Tibial artery (tissue), 4 donors: ENCODE measurements around the gene TSHZ2.

Experiments
- DNase-seq, 2 donors: peaks; one replicate each; pipeline ENCODE4 v3.0.0-alpha.2; 2019
- H3K27ac ChIP-seq, 2 donors: fragments of 200-600 bp; sonication (generic) in 1 of 2; 1 replicate in 1 of 2; 2 replicates in 1 of 2; pipeline ENCODE4 v1.5.1; 2018 to 2019; ENCODE audit warnings: mild to moderate bottlenecking in 1 of 2
- H3K27me3 ChIP-seq, 2 donors: fragments of 200-600 bp; sonication (generic) in 1 of 2; one replicate each; pipeline versions ENCODE4 v1.5.1 to v1.6.0; 2016 to 2019
- H3K36me3 ChIP-seq, 3 donors: fragments of 200-600 bp; sonication (generic) in 2 of 3; one replicate each; pipeline ENCODE4 v1.5.1; 2016 to 2019; ENCODE audit warnings: mild to moderate bottlenecking in 2 of 3
- H3K4me1 ChIP-seq, 4 donors: fragments of 200-600 bp; sonication (generic) in 2 of 4; 1 replicate in 3 of 4; 2 replicates in 1 of 4; pipeline ENCODE4 v1.5.1; 2016 to 2019
- H3K4me3 ChIP-seq, 2 donors: fragments of 200-600 bp; sonication (generic) in 1 of 2; 1 replicate in 1 of 2; 2 replicates in 1 of 2; pipeline ENCODE4 v1.5.1; 2018 to 2019; ENCODE audit warnings: mild to moderate bottlenecking in 2 of 2
- H3K9me3 ChIP-seq, 3 donors: fragments of 200-600 bp; sonication (generic) in 1 of 3; one replicate each; pipeline ENCODE4 v1.5.1; 2016 to 2019
- CTCF ChIP-seq, 2 experiments: fragments of 200-600 bp in 1 of 2; fragments of 450-650 bp in 1 of 2; IDR thresholded peaks; one replicate each; pipeline ENCODE4 v1.5.1; 2017 to 2019; ENCODE audit warnings: antibody characterized with exemption in 2 of 2, mild to moderate bottlenecking in 1 of 2, moderate library complexity in 1 of 2
- intact Hi-C: fragments of 100-400 bp; cut with DNase I; formaldehyde crosslinking; loops from one replicate; pipeline ENCODE4 v1.15.0; 2023; ENCODE audit warnings: low total_unique reads

Gene TSHZ2

GRCh38 chr20:52941808-52942207 lies 30.4 kb upstream of the TSHZ2 start:
- H3K36me3 ChIP-seq, result no peaks in the 10 kb centered on the region
- no peak overlapping the region for H3K4me3 ChIP-seq
- intact Hi-C loops, result no loop called here
- H3K9me3 ChIP-seq, result no peaks in the 10 kb centered on the region
- no peak for TF ChIP-seq CTCF (IDR thresholded peaks at IDR 0.05)
- H3K27me3 ChIP-seq, result no peaks in the 10 kb centered on the region
- H3K27ac ChIP-seq, result no peak overlapping the region
- no peak for DNase-seq
- H3K4me1 ChIP-seq, result no peaks in the 10 kb centered on the region

DNA sequence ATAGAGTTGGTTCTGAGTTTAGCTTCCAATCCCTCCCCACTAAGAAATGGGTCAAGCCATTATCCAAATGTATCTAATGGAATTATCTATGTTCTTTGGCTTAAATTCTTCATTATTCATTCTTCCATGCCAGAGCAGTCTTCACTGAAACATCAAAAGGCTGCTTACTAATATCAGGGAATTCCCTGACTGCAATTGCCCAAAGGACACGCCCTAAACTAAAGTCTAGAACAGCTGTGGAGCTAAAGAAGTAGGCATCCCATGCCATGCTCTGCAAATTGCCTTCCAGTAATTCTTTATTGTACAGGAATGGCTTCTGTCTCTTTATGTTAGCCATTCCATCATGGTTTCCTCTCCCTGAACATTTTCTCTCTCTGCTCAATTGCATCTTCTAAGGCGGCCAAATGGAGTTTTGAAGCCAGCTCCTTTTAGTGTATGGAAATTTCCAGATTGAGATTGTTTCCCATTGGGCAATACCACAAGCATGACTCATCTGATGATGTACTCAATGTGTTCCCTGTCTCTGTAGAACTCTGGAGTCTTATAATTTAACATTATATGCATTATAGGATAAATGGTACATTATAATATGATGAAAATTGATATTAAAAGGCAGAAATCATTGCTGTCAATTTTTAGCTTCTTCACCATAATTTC lies 28.8 kb upstream of the TSHZ2 start:
- H3K4me1 ChIP-seq, result no peaks in the 10 kb centered on the region
- H3K27me3 ChIP-seq, result no peaks in the 10 kb centered on the region
- H3K4me3 ChIP-seq, result no peak overlapping the region
- intact Hi-C loops, result no loop called here
- H3K27ac ChIP-seq, result no peak overlapping the region
- no peak for DNase-seq
- no peak for TF ChIP-seq CTCF (IDR thresholded peaks at IDR 0.05)
- no peaks in the 10 kb centered on the region for H3K9me3 ChIP-seq
- H3K36me3 ChIP-seq, result no peaks in the 10 kb centered on the region

DNA sequence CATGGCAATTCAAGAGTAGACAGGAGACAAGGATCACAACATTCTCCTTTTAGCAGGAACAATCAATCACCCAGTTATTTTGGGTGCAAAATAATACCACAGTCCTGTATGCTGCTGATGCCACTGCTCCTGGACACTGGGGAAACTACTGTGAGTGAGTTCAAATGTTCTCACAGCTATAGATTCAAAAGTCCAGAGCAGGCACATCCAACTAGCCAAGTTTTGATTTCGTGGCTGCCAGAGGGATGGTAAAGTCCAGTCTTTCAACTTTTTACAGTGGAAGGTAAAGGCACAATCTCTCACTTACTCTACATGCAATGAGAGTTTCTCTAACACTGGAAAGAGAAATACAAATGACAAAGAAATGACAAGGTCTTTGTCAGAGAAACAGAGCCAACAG lies 26.9 kb upstream of the TSHZ2 start:
- Histone ChIP-seq H3K4me1 (no peaks in the 10 kb centered on the region), H3K4me3 (no peak overlapping the region), H3K27me3 (no peaks in the 10 kb centered on the region), H3K27ac (no peak overlapping the region), H3K36me3 (no peaks in the 10 kb centered on the region), H3K9me3 (no peaks in the 10 kb centered on the region)
- no peak for TF ChIP-seq CTCF (IDR thresholded peaks at IDR 0.05)
- intact Hi-C loops, result no loop called here
- no peak for DNase-seq

DNA sequence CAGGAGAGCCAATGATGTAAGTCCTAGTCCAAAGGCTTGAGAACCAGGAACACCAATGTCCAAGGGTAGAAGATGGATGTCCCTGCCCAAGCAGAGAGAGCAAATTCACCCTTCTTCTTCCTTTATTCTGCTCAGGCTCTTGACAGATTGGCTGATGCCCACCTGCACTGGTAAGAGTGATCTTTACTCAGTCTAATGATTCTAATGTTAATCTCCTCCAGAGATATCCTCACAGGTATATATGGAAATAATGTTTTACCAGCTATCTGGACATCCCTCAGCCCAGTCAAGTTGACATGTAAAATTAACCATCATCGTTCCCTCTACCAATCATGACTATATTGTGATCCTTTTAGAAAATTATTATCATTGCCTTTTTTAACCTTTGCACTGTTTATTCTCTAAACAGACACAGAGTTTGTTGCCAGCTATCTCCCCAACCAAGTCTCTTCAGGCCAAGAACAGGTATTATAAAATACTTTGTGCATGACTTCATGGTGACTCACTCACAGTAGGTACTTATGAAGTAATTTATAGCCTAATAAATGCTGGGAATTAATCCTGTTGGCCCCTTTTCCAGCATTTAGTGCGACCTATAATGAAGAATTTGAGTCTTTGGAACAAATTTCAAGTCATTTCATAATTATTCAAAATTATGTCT lies 26.2 kb upstream of the TSHZ2 start:
- Histone ChIP-seq H3K4me3 (no peak overlapping the region), H3K36me3 (no peaks in the 10 kb centered on the region), H3K27ac (no peak overlapping the region), H3K9me3 (no peaks in the 10 kb centered on the region), H3K27me3 (no peaks in the 10 kb centered on the region), H3K4me1 (no peaks in the 10 kb centered on the region)
- intact Hi-C loops, result no loop called here
- DNase-seq, result no peak
- no peak for TF ChIP-seq CTCF (IDR thresholded peaks at IDR 0.05)

DNA sequence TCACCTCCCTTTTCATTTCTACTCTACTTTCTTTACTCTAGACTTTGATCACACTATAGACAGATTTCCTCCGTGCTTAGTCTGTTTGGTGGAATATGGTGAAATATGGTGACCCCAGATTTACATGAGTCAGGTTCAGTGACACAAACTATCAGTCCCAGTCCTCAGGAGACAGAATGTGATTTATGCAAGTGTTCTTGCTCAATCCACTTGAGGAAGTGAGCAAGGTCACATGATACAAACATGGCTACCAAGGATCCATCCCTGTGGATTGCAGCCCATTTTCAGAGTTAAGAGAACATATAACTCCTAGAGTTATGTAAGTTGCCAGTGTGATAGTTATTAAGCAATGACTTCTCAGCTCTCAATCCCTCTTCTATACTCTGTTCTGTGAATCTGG lies 23.7 kb upstream of the TSHZ2 start:
- intact Hi-C loops, result no loop called here
- Histone ChIP-seq H3K36me3 (no peaks in the 10 kb centered on the region), H3K9me3 (no peaks in the 10 kb centered on the region), H3K27me3 (no peaks in the 10 kb centered on the region), H3K4me1 (no peaks in the 10 kb centered on the region), H3K27ac (no peak overlapping the region), H3K4me3 (no peak overlapping the region)
- TF ChIP-seq CTCF (IDR thresholded peaks at IDR 0.05), result no peak
- no peak for DNase-seq
